ENCODE measurements around the gene C2CD4D. TPM values are rescaled to one million over a fixed set of nuclear protein-coding genes. Genes with fewer than 3 reads are reported as not detected.

Gene C2CD4D
- total RNA-seq, 2 donors from 2014 or later = 1.5 TPM; not detected in 1

DNA sequence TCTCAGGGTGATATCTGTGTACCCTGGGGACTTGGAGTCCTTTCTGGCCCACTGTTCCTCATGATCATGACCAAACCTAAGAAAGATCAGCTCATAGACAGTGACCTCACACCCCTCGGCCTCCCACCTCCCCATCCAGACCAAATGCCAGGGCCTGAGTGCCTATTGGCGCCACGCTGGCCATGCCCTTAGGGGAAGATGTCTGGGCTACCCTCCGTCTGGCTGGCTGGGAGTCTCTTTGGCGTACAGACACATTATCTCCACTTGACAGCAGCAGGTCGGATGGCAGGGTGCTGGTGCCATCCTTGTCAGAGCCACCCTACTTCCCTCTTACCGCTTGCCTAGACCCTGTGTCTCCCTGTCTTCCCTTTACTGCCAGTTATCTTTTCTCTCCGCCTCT, 16.4 kb downstream of the C2CD4D start:
- Mint-ChIP-seq H3K36me3 (no peaks in the 10 kb centered on the region), H3K4me3 (no peak overlapping the region), H3K27ac (no peak overlapping the region), H3K27me3 (peaks cover 0 to 3% of the 10 kb centered on the region in 2 donors), H3K4me1 (ENCODE audit: low read depth in 2 of 2) (peaks cover 11 to 21% of the 10 kb centered on the region in 2 donors), H3K9me3 (no peaks in the 10 kb centered on the region)
- ATAC-seq (no peak), DNase-seq (ENCODE audit: low spot score) (no peak)

DNA sequence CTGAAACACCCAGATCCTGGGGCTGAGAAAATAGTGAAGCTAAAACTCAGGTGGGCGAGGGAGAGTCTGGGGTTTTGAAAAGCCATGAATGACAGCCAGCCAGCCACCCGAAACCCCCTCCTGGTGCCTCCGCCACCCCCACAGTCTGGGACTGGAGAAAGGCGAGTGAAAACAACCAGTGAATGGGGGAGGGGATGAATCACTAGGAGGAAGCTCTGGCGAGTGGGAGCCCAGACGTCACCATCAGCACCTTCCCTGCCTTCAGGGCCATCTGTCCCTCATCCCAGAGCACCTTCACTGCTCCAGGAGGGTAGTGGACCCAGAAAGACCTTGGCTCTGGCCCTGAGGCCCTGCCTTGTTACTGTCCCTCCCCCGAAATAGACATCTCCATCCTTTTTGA, 17.2 kb downstream of the C2CD4D start:
- H3K4me1 Mint-ChIP-seq (ENCODE audit: low read depth in 2 of 2) = peaks cover 7 to 19% of the 10 kb centered on the region in 2 donors
- no peaks in the 10 kb centered on the region for H3K9me3 Mint-ChIP-seq
- ATAC-seq (no peak), DNase-seq (ENCODE audit: low spot score) (no peak)
- H3K4me3 Mint-ChIP-seq = no peak overlapping the region
- no peaks in the 10 kb centered on the region for H3K36me3 Mint-ChIP-seq
- H3K27ac Mint-ChIP-seq = no peak overlapping the region
- no peaks in the 10 kb centered on the region for H3K27me3 Mint-ChIP-seq

GRCh38 chr1:151820940-151821339, 18.7 kb downstream of the C2CD4D start:
- Mint-ChIP-seq H3K27ac (peak overlapping the region in 1 of 2 donors; percentile 39), H3K36me3 (no peaks in the 10 kb centered on the region), H3K4me1 (ENCODE audit: low read depth in 2 of 2) (peaks cover 16 to 26% of the 10 kb centered on the region in 2 donors), H3K4me3 (no peak overlapping the region), H3K9me3 (no peaks in the 10 kb centered on the region), H3K27me3 (no peaks in the 10 kb centered on the region)
- ATAC-seq (peak in 1 of 2 donors; percentile 11), DNase-seq (ENCODE audit: low spot score) (no peak)

GRCh38 chr1:151819976-151820623, 19.5 kb downstream of the C2CD4D start:
- Mint-ChIP-seq H3K4me1 (ENCODE audit: low read depth in 2 of 2) (peaks cover 23 to 34% of the 10 kb centered on the region in 2 donors), H3K27ac (peak overlapping the region; percentile 37 to 43), H3K36me3 (no peaks in the 10 kb centered on the region), H3K4me3 (no peak overlapping the region), H3K27me3 (no peaks in the 10 kb centered on the region), H3K9me3 (no peaks in the 10 kb centered on the region)
- DNase-seq (ENCODE audit: low spot score) (no peak), ATAC-seq (no peak)

GRCh38 chr1:151819227-151819835, 20.3 kb downstream of the C2CD4D start:
- Mint-ChIP-seq H3K27me3 (no peaks in the 10 kb centered on the region), H3K36me3 (no peaks in the 10 kb centered on the region), H3K4me3 (no peak overlapping the region), H3K27ac (peak overlapping the region; percentile 32 to 43), H3K9me3 (no peaks in the 10 kb centered on the region), H3K4me1 (ENCODE audit: low read depth in 2 of 2) (peaks cover 23 to 38% of the 10 kb centered on the region in 2 donors)
- no peak for DNase-seq (ENCODE audit: low spot score)
- no peak for ATAC-seq

GRCh38 chr1:151817353-151817730, 22.3 kb downstream of the C2CD4D start:
- H3K4me3 Mint-ChIP-seq = no peak overlapping the region
- H3K36me3 Mint-ChIP-seq = no peaks in the 10 kb centered on the region
- peaks cover 27 to 45% of the 10 kb centered on the region in 2 donors for H3K4me1 Mint-ChIP-seq (ENCODE audit: low read depth in 2 of 2)
- H3K27ac Mint-ChIP-seq = no peak overlapping the region
- ATAC-seq = no peak
- DNase-seq (ENCODE audit: low spot score) = peak; percentile 46
- H3K27me3 Mint-ChIP-seq = no peaks in the 10 kb centered on the region
- H3K9me3 Mint-ChIP-seq = no peaks in the 10 kb centered on the region

DNA sequence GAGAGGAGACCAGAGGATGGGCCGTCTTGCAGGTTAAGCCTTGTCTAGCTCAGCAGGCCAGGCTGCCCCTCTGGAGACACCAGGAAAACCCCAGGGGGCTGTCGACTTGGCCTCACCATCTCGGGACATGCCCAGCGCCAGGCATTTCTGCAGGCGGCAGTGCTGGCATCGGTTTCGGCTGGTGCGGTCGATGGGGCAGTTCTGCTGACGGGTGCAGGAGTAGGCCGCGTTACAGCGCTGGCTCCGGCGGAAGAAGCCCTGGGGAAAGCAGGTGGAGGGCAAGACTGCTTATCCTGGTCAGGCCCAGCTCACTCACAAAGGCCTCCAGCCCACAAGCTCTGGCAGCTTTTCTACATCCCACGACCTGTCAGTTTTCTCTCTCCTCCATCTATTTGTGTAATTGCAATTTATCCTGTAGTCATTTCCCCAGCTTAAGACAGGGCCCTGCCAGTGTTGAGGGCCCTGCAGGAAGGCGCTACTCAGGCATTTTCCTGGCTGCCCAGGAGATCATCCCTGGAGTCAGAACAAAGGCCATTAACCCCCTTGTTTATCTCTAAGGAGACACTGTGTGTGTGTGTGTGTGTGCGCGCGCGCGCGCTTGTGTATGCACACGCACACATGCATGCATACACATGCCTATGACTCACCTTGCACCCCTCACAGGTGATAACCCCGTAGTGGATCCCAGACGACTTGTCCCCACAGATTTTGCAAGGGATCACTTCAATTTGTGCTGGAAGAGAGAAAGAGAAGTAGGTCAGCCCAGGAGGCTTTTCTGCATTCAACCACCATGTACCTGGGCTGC, 22.9 kb downstream of the C2CD4D start:
- Mint-ChIP-seq H3K4me3 (no peak overlapping the region), H3K27ac (peak overlapping the region in 1 of 2 donors; percentile 39), H3K36me3 (no peaks in the 10 kb centered on the region), H3K4me1 (ENCODE audit: low read depth in 2 of 2) (peaks cover 27 to 45% of the 10 kb centered on the region in 2 donors), H3K9me3 (no peaks in the 10 kb centered on the region), H3K27me3 (no peaks in the 10 kb centered on the region)
- DNase-seq (ENCODE audit: low spot score) (peak; percentile 64), ATAC-seq (no peak)

DNA sequence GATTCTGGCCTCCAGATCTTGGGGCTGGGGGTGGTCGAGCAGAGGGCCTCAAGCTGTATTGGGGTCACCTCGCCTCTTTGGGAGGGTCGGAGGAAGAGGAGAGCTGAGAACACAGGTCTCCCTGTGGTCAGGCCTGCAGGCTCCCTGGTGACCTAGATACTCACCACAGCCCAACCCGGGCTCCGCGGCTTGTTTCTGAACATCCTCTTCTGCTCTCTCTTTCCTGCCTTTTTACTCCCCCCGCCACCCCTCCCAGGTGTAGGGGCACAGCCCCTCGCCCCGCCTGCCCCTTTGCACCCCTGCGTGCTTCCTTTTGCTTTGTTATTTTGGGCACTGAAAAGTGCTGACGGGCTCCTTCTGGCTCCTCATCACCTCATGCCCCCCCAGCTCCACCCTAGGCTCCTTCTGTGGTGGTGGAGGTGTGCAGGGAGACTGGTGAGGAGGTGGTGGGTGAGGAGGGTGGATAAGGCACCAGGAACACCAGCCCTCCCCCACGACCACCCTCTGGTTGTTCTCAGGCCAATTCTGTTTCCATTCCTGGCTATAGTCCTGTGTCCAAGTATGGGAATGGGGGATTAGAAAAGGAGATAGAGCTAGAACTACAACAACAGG, 23.8 kb downstream of the C2CD4D start:
- ATAC-seq (peak; percentile 46 to 59), DNase-seq (ENCODE audit: low spot score) (no peak)
- peaks cover 26 to 36% of the 10 kb centered on the region in 2 donors for H3K4me1 Mint-ChIP-seq (ENCODE audit: low read depth in 2 of 2)
- no peak overlapping the region for H3K27ac Mint-ChIP-seq
- H3K36me3 Mint-ChIP-seq = no peaks in the 10 kb centered on the region
- peak overlapping the region; percentile 30 for H3K4me3 Mint-ChIP-seq
- H3K27me3 Mint-ChIP-seq = no peaks in the 10 kb centered on the region
- no peaks in the 10 kb centered on the region for H3K9me3 Mint-ChIP-seq

DNA sequence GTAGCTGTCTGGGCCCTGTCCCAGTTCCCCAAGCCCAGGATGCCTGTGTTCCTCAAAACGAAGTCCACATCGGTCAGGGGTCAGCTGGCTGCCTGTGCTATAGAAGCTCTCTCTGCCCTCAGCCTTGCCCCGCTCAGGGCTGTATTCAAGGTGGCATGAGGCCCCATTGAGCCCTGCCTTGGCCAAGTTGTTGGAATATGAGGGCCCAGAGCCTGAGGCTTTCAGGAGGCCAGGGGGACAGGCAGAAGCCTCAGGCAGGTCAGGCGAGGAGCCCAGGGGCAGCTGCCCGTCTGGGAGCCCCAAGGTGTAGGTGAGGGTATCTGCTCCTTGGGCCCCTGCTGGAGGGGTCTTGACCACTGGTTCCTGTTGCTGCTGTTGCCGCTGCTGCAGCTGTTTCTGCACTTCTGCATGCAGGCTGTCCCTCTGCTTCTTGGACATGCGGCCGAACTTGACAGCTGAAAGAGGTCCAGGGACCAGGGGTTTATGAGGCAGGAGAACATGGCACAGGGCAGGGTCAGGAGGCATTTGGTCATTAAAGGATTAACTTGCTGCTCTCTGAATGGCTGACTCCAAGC, 24.6 kb downstream of the C2CD4D start:
- no peak overlapping the region for H3K27ac Mint-ChIP-seq
- H3K36me3 Mint-ChIP-seq = no peaks in the 10 kb centered on the region
- peaks cover 20 to 31% of the 10 kb centered on the region in 2 donors for H3K4me1 Mint-ChIP-seq (ENCODE audit: low read depth in 2 of 2)
- ATAC-seq = no peak
- no peaks in the 10 kb centered on the region for H3K27me3 Mint-ChIP-seq
- H3K9me3 Mint-ChIP-seq = no peaks in the 10 kb centered on the region
- no peak for DNase-seq (ENCODE audit: low spot score)
- H3K4me3 Mint-ChIP-seq = peak overlapping the region; percentile 30

GRCh38 chr1:151814426-151814825, 25.2 kb downstream of the C2CD4D start:
- no peaks in the 10 kb centered on the region for H3K27me3 Mint-ChIP-seq
- DNase-seq (ENCODE audit: low spot score) = no peak
- ATAC-seq = no peak
- peaks cover 20 to 31% of the 10 kb centered on the region in 2 donors for H3K4me1 Mint-ChIP-seq (ENCODE audit: low read depth in 2 of 2)
- no peaks in the 10 kb centered on the region for H3K9me3 Mint-ChIP-seq
- H3K27ac Mint-ChIP-seq = no peak overlapping the region
- H3K36me3 Mint-ChIP-seq = no peaks in the 10 kb centered on the region
- H3K4me3 Mint-ChIP-seq = no peak overlapping the region

DNA sequence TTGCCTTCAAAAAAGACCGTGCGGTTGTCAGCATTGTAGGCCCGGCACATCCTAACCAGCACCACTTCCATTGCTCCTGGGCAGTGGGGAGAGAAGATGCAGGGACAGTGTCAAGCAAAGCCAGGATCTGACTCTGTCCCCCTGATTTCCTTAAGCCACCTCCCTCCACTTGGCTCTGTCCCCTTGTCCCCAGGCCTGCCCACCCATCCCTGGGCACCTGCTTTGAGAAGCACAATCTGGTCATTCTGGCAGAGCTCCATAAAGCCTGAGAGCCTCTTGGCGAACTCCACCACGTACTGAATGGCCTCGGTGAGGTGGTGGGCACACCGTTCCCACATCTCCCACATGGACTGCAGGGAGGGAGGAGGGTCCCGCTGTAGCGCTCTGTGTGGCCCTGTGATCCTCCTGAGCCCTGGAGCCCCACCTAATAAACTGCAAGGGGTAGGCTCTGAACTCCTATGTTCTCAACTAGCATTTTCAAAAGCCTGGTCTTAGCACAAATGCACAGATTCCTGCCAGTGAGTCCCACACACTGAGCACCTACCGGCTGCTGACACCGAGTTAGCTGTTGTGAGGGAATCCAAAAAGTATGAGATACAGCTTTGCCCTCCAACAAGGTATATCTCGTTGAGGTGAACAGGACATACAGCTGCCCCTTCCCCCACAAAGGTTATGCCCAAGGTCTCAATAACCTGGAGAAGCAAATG, 26.2 kb downstream of the C2CD4D start:
- ATAC-seq = no peak
- no peak overlapping the region for H3K4me3 Mint-ChIP-seq
- peak; percentile 38 for DNase-seq (ENCODE audit: low spot score)
- H3K27ac Mint-ChIP-seq = no peak overlapping the region
- peaks cover 20 to 31% of the 10 kb centered on the region in 2 donors for H3K4me1 Mint-ChIP-seq (ENCODE audit: low read depth in 2 of 2)
- no peaks in the 10 kb centered on the region for H3K36me3 Mint-ChIP-seq
- H3K27me3 Mint-ChIP-seq = no peaks in the 10 kb centered on the region
- no peaks in the 10 kb centered on the region for H3K9me3 Mint-ChIP-seq

GRCh38 chr1:151811181-151811580, 28.4 kb downstream of the C2CD4D start:
- H3K27ac Mint-ChIP-seq = no peak overlapping the region
- ATAC-seq (no peak), DNase-seq (ENCODE audit: low spot score) (no peak)
- H3K27me3 Mint-ChIP-seq = no peaks in the 10 kb centered on the region
- H3K4me1 Mint-ChIP-seq (ENCODE audit: low read depth in 2 of 2) = peaks cover 13 to 21% of the 10 kb centered on the region in 2 donors
- H3K4me3 Mint-ChIP-seq = no peak overlapping the region
- H3K36me3 Mint-ChIP-seq = no peaks in the 10 kb centered on the region
- H3K9me3 Mint-ChIP-seq = no peaks in the 10 kb centered on the region

DNA sequence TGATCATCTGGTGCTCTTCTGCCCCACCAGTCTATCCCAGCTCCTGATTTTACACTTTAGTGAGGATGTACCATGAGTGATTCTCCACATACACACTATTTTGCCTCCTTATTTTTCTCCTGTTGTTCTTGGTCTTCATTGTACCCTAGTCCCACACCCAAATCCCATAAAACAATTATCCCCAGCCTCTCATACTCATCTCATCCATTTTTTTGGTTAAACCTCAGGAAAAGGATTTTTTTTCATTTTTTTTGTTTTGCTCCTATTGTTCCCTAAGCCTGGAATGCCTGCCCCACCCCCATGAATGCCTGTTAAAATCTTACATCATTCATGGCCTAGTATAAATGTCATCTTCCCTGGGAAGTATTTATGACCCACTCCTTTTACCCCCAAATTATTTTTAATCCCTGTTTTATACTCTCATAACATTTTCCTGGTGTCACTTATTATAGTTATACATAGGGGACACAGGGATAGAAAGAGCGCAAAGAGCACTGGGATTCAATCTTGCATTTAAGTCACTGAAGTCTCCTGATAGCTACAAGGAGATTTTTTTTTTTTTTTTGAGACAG, 29.5 kb downstream of the C2CD4D start:
- no peaks in the 10 kb centered on the region for H3K27me3 Mint-ChIP-seq
- no peak overlapping the region for H3K27ac Mint-ChIP-seq
- no peak for DNase-seq (ENCODE audit: low spot score)
- ATAC-seq = no peak
- no peaks in the 10 kb centered on the region for H3K36me3 Mint-ChIP-seq
- H3K9me3 Mint-ChIP-seq = no peaks in the 10 kb centered on the region
- no peak overlapping the region for H3K4me3 Mint-ChIP-seq
- peaks cover 4 to 11% of the 10 kb centered on the region in 2 donors for H3K4me1 Mint-ChIP-seq (ENCODE audit: low read depth in 2 of 2)

All from natural killer cell treated with Interleukin-12 subunit alpha and Interleukin-12 subunit beta and Interleukin-15 and Interleukin-18, amount 100 ng/mL, for 72 hours (primary cell).